CD4-positive, CD25-positive, alpha-beta regulatory T cell (primary cell): Measurements from ENCODE around the gene CTDSP2. TPM values are rescaled to one million over a fixed set of nuclear protein-coding genes. Genes with fewer than 3 reads are reported as not detected.

ENCODE experiments used
- ATAC-seq, 2 donors: fragments of 150-1000 bp; cut with Tn5 transposase; one replicate each; pipeline ENCODE4 v1.10.0; 2021; ENCODE audit warnings: low read depth in 2 of 2, moderate number of reproducible peaks in 2 of 2, moderate library complexity in 1 of 2
- DNase-seq, 3 donors: peaks; one replicate each; pipeline versions ENCODE4 v3.0.0 to v3.0.0-alpha.2; 2012 to 2022; ENCODE audit warnings: mixed read lengths in 1 of 3
- H3K27ac ChIP-seq: one replicate; pipeline ENCODE4 v1.7.0; 2013; ENCODE audit warnings: mild to moderate bottlenecking, low read length; ENCODE audit not compliant: insufficient read depth, poor library complexity, severe bottlenecking
- H3K27me3 ChIP-seq: one replicate; pipeline ENCODE4 v1.7.0; 2013; ENCODE audit warnings: low read length; ENCODE audit not compliant: control insufficient read depth, insufficient read depth
- H3K36me3 ChIP-seq: one replicate; pipeline ENCODE4 v1.7.0; 2013; ENCODE audit warnings: mild to moderate bottlenecking, low read length, moderate library complexity; ENCODE audit not compliant: control insufficient read depth, insufficient read depth
- H3K4me1 ChIP-seq: 2 replicates; pipeline ENCODE4 v1.7.0; 2013; ENCODE audit warnings: mild to moderate bottlenecking, low read length; ENCODE audit not compliant: insufficient read depth, control insufficient read depth, poor library complexity, severe bottlenecking
- H3K4me3 ChIP-seq: one replicate; pipeline ENCODE4 v1.7.0; 2013; ENCODE audit warnings: low read depth, mild to moderate bottlenecking, low read length, moderate library complexity
- H3K9me3 ChIP-seq, 2 experiments: 1 replicate in 1 of 2; 2 replicates in 1 of 2; pipeline ENCODE4 v1.7.0; 2013; ENCODE audit warnings: low read length in 2 of 2, mild to moderate bottlenecking in 1 of 2, moderate library complexity in 1 of 2; ENCODE audit not compliant: control insufficient read depth in 2 of 2
- H3K27ac Mint-ChIP-seq, 3 donors: one replicate each; pipeline ENCODE4 v1.8.0; 2020 to 2022; ENCODE audit warnings: mild to moderate bottlenecking in 3 of 3, mixed read lengths in 3 of 3, moderate library complexity in 2 of 3
- H3K27me3 Mint-ChIP-seq: one replicate; pipeline ENCODE4 v1.8.0; 2022; ENCODE audit warnings: mild to moderate bottlenecking, mixed read lengths
- H3K36me3 Mint-ChIP-seq: one replicate; pipeline ENCODE4 v1.8.0; 2020; ENCODE audit warnings: mixed read lengths
- H3K4me1 Mint-ChIP-seq, 4 donors: one replicate each; pipeline ENCODE4 v1.8.0; 2020 to 2022; ENCODE audit warnings: mixed read lengths in 4 of 4, mild to moderate bottlenecking in 1 of 4
- H3K4me3 Mint-ChIP-seq, 4 donors: one replicate each; pipeline ENCODE4 v1.8.0; 2020 to 2022; ENCODE audit warnings: mild to moderate bottlenecking in 4 of 4, mixed read lengths in 4 of 4, moderate library complexity in 3 of 4
- H3K9me3 Mint-ChIP-seq, 7 donors: one replicate each; pipeline ENCODE4 v1.8.0; 2020 to 2022; ENCODE audit warnings: mixed read lengths in 7 of 7, mild to moderate bottlenecking in 3 of 7, moderate library complexity in 2 of 7
- polyA plus RNA-seq, 4 donors: library from polyadenylated mRNA; unstranded; fragments of 300-500 nt; fragmentation: Illumina TruSeq; gene quantifications; one replicate each; pipeline ENCODE4 v1.2.3, GENCODE V29; 2021
- total RNA-seq: library from RNA; stranded (reverse); gene quantifications from one replicate; pipeline ENCODE4 v1.2.3, GENCODE V29; 2022

Gene CTDSP2
- total and polyA plus RNA-seq, 5 donors from 2014 or later = 45.7 to 121 (median 52.6) TPM

DNA sequence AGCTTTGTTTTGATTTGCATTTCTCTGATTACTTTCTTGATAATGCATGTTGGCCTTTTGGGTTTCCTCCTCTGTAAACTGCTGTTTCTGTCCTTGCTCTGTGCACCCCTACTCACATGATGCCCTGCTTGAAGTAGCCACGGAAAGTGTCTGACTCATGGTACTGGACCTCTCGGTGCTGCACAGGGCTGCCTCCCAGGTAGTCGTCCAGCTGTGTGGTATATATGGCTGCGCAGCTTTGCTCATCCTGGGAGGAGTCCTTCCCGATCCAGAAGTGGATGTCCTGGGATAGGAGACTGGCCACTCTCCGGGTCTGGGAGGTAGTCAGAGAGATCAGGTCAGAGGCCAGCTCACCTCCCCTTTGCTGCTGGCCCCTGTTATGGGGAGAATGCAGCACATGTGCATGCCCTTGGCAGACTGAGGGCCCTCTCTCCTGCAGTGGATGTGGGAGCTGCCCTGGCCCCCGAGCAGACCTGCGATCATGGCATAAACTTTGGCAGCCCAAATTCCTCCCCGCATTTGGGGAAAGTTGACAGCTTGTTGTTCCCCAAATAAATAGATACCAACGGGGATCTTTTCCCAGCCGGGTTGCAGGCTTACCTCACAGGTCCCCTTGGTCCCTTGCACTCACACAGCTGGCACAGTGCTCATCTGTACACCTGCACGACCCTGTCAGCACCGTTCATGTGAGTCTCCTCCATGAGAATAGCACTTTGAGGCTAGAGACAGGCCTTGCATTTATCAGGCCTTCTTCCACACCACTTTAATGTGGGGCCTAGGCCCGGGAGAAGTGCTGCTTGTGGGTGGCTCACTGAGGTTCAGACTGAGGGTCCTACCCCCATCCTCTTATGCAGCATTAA lies 33.2 kb downstream of the CTDSP2 start:
- H3K36me3 Mint-ChIP-seq = peaks cover 4% of the 10 kb centered on the region
- no peaks in the 10 kb centered on the region for H3K9me3 Mint-ChIP-seq
- H3K27me3 ChIP-seq = no peaks in the 10 kb centered on the region
- H3K36me3 ChIP-seq = peaks cover 1% of the 10 kb centered on the region
- no peak overlapping the region for H3K4me3 ChIP-seq
- no peaks in the 10 kb centered on the region for H3K9me3 ChIP-seq
- no peak overlapping the region for H3K27ac ChIP-seq
- no peaks in the 10 kb centered on the region for H3K27me3 Mint-ChIP-seq
- no peaks in the 10 kb centered on the region for H3K4me1 ChIP-seq
- ATAC-seq (no peak), DNase-seq (no peak)
- no peak overlapping the region for H3K4me3 Mint-ChIP-seq
- no peak overlapping the region for H3K27ac Mint-ChIP-seq
- H3K4me1 Mint-ChIP-seq = peaks cover under 1 to 10% (median 4%) of the 10 kb centered on the region in 4 donors

DNA sequence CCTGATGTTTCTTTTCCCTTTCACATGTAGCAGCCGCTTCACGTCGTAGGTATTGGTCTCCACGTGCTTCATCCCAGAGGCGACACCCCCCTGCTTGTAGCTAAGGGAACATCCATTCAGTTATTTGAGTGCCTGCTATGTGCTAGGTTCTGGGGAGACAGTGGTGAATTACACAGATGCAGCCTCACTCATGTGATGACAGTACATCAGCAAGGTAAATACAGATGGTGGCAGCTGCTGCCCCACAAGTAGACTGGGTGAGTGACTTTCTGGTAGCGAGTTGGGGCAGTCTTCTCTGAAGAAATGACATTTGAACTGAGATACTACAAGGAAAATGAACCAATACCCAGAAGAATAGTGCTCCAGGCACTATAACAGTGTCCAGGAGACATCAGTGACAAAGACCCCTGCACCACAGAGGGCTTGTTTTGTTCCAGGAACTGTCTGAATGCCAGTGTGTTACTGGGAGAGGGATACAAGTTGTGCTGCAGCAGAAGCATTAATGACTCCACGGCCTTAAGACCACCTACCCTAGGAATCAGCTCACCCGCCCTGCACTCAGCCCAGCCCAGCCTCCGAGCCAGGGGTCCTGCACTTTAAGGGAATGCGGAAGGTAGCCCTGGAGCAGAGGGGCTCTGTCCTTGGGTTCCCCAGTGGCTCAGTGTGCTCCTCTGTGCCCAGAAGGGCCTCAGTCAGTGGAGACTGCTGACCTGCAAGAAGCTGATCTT lies 35.3 kb downstream of the CTDSP2 start:
- no peaks in the 10 kb centered on the region for H3K9me3 Mint-ChIP-seq
- H3K4me1 Mint-ChIP-seq = peaks cover 0 to 10% (median 3%) of the 10 kb centered on the region in 4 donors
- Histone ChIP-seq H3K27ac (no peak overlapping the region), H3K4me1 (no peaks in the 10 kb centered on the region), H3K9me3 (no peaks in the 10 kb centered on the region), H3K36me3 (peaks cover 12% of the 10 kb centered on the region), H3K4me3 (no peak overlapping the region), H3K27me3 (no peaks in the 10 kb centered on the region)
- no peak overlapping the region for H3K27ac Mint-ChIP-seq
- H3K36me3 Mint-ChIP-seq = peaks cover 4% of the 10 kb centered on the region
- H3K27me3 Mint-ChIP-seq = no peaks in the 10 kb centered on the region
- H3K4me3 Mint-ChIP-seq = no peak overlapping the region
- DNase-seq (no peak), ATAC-seq (no peak)

DNA sequence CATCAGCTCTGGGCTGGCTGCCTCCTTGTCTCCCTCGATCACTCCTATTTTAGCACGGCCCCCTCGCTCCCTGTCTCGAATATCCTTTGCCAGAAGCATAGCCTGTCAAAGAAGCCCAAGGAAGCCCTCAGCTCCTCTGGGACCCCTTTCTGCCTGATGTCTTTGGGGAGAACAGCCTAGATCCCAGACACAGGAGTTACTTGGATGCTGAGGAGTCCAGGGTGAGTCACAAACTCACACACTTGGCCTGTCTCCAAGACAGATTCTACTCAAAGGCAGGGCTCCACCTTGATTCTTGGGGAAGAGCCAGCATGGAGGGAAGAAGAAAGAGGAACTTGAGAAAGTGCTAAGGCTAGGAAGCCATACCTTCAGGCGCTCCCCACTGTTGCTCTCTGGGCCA lies 36.1 kb downstream of the CTDSP2 start:
- Mint-ChIP-seq H3K4me1 (peaks cover 0 to 10% (median 3%) of the 10 kb centered on the region in 4 donors), H3K36me3 (peaks cover 4% of the 10 kb centered on the region), H3K27ac (no peak overlapping the region), H3K27me3 (no peaks in the 10 kb centered on the region), H3K9me3 (no peaks in the 10 kb centered on the region), H3K4me3 (no peak overlapping the region)
- no peak overlapping the region for H3K27ac ChIP-seq
- DNase-seq (no peak), ATAC-seq (no peak)
- H3K27me3 ChIP-seq = no peaks in the 10 kb centered on the region
- peaks cover 12% of the 10 kb centered on the region for H3K36me3 ChIP-seq
- H3K4me1 ChIP-seq = no peaks in the 10 kb centered on the region
- no peak overlapping the region for H3K4me3 ChIP-seq
- H3K9me3 ChIP-seq = no peaks in the 10 kb centered on the region

DNA sequence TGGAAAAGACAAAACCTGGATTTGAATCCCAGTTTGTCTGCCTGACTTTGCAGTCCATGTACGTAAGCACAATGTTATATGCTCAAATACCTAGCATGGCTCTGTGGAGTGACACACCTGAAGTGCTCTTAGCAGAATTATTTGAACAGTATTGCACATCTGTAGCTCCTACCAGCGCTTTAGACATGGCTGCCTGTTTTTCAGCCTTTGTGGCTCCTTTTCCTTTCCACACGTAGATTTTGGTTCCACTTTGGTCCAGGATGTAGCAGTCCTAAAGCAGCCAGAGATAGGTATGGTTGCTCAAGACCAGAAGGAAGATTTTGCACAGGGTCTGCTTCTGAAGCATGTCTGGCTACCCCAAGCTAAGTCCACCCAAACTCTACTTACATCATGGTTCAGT lies 37.1 kb downstream of the CTDSP2 start:
- H3K4me3 Mint-ChIP-seq = no peak overlapping the region
- H3K27me3 Mint-ChIP-seq = no peaks in the 10 kb centered on the region
- no peaks in the 10 kb centered on the region for H3K9me3 Mint-ChIP-seq
- H3K4me1 ChIP-seq = no peaks in the 10 kb centered on the region
- no peak overlapping the region for H3K4me3 ChIP-seq
- no peak overlapping the region for H3K27ac ChIP-seq
- H3K36me3 ChIP-seq = peaks cover 12% of the 10 kb centered on the region
- H3K27me3 ChIP-seq = no peaks in the 10 kb centered on the region
- H3K36me3 Mint-ChIP-seq = peaks cover 4% of the 10 kb centered on the region
- DNase-seq (no peak), ATAC-seq (no peak)
- H3K27ac Mint-ChIP-seq = no peak overlapping the region
- no peaks in the 10 kb centered on the region for H3K9me3 ChIP-seq
- H3K4me1 Mint-ChIP-seq = peaks cover 0 to 10% (median 3%) of the 10 kb centered on the region in 4 donors

DNA sequence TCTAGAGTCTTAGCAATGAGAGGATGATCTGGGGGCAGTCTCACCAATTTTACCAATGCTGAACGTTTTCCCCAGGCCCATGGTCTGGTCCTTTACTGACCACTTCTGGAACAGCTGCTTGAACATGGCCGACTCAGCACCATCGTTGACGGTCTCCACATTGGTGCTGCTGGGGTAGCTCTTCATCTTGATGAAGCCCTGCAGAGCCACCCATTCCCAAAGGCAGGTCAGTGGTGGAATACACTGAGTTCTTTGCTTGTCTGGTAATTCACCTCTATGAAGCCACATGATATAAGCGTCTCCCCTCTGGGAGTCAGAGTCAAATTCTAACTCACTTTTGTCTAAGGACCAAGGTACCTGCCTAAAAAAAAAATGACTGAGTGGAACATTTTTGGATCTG lies 38.2 kb downstream of the CTDSP2 start:
- H3K36me3 ChIP-seq = peaks cover 16% of the 10 kb centered on the region
- ATAC-seq = no peak
- no peak overlapping the region for H3K27ac ChIP-seq
- no peaks in the 10 kb centered on the region for H3K4me1 ChIP-seq
- peaks cover 0 to 10% (median 5%) of the 10 kb centered on the region in 4 donors for H3K4me1 Mint-ChIP-seq
- H3K36me3 Mint-ChIP-seq = peaks cover 9% of the 10 kb centered on the region
- H3K9me3 ChIP-seq = no peaks in the 10 kb centered on the region
- no peak overlapping the region for H3K4me3 Mint-ChIP-seq
- H3K27me3 ChIP-seq = no peaks in the 10 kb centered on the region
- H3K4me3 ChIP-seq = no peak overlapping the region
- no peak for DNase-seq
- H3K27ac Mint-ChIP-seq = no peak overlapping the region
- no peaks in the 10 kb centered on the region for H3K27me3 Mint-ChIP-seq
- no peaks in the 10 kb centered on the region for H3K9me3 Mint-ChIP-seq

DNA sequence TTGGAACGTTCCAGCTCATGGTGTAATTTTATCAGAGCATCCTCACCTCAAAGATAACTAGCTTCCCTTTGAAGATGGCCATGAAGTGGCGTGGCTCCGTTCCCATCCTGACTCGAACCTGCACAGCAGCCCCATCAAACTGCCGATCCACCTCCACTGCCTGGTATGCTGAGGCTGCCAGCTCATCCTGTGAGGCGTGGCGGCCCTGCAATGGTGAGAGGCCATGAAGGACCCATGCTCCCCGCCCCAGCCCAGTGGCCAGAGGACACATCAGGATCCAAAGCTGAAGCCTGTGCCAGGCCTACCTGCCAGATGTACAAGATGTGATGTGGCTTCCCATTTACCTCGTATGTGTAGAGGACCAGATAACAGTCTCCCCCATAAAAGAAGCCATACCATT lies 39.2 kb downstream of the CTDSP2 start:
- H3K4me1 ChIP-seq = no peaks in the 10 kb centered on the region
- H3K27ac Mint-ChIP-seq = peak overlapping the region in 1 of 3 donors; percentile 2
- H3K4me3 Mint-ChIP-seq = no peak overlapping the region
- peaks cover 0 to 5% (median 2%) of the 10 kb centered on the region in 4 donors for H3K4me1 Mint-ChIP-seq
- H3K36me3 Mint-ChIP-seq = peaks cover 12% of the 10 kb centered on the region
- H3K27me3 ChIP-seq = no peaks in the 10 kb centered on the region
- H3K36me3 ChIP-seq = peaks cover 20% of the 10 kb centered on the region
- DNase-seq (no peak), ATAC-seq (no peak)
- H3K9me3 ChIP-seq = no peaks in the 10 kb centered on the region
- no peaks in the 10 kb centered on the region for H3K9me3 Mint-ChIP-seq
- no peak overlapping the region for H3K4me3 ChIP-seq
- H3K27ac ChIP-seq = no peak overlapping the region
- H3K27me3 Mint-ChIP-seq = no peaks in the 10 kb centered on the region

DNA sequence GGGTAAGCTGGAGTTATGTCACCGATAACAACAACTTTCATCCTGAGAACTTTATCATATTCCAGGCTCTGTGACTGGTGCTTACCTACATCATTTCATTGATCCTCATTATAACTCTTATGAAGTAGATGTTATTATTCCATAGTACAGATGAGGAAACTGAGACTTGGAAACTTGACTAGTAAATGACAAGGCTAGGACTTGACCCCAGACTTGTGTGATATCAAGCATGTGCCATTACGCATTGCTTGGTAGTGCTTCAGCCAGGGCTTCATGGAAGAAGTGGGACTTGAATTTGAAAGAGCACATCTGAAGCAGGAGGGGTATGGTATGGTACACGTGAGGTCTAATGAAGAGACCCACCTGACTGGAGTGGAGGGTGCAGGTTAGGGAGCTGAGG lies 39.9 kb downstream of the CTDSP2 start:
- H3K4me1 Mint-ChIP-seq = peaks cover 0 to 4% (median under 1%) of the 10 kb centered on the region in 4 donors
- no peak overlapping the region for H3K27ac Mint-ChIP-seq
- ATAC-seq = no peak
- no peak for DNase-seq
- Histone ChIP-seq H3K9me3 (no peaks in the 10 kb centered on the region), H3K36me3 (peaks cover 20% of the 10 kb centered on the region), H3K27ac (no peak overlapping the region), H3K4me3 (no peak overlapping the region), H3K27me3 (no peaks in the 10 kb centered on the region), H3K4me1 (no peaks in the 10 kb centered on the region)
- H3K27me3 Mint-ChIP-seq = no peaks in the 10 kb centered on the region
- H3K36me3 Mint-ChIP-seq = peaks cover 10% of the 10 kb centered on the region
- H3K9me3 Mint-ChIP-seq = no peaks in the 10 kb centered on the region
- H3K4me3 Mint-ChIP-seq = no peak overlapping the region
